ENCODE data around the gene NIPAL4.

Gene NIPAL4

GRCh38 chr5:157492886-157493285, 32.9 kb downstream of the NIPAL4 start:
- H3K4me1 ChIP-seq (ENCODE audit: insufficient read depth, low read length): no peaks in the 10 kb centered on the region
- no peaks in the 10 kb centered on the region for H3K27me3 ChIP-seq (ENCODE audit: insufficient read depth, low read length)
- no peak overlapping the region for H3K27ac ChIP-seq (ENCODE audit: low read length)
- no peak overlapping the region for H3K9ac ChIP-seq (ENCODE audit: low read depth, low read length)
- no peaks in the 10 kb centered on the region for H3K9me3 ChIP-seq (ENCODE audit: insufficient read depth, low read depth, low read length)
- no peak overlapping the region for H3K4me3 ChIP-seq (ENCODE audit: low read length)
- peaks cover 9% of the 10 kb centered on the region; the same call in 1 of the 2 replicates for H3K36me3 ChIP-seq (ENCODE audit: insufficient read depth, low read depth, low read length)

GRCh38 chr5:157494178-157494832, 34.3 kb downstream of the NIPAL4 start:
- H3K4me1 ChIP-seq (ENCODE audit: insufficient read depth, low read length): no peaks in the 10 kb centered on the region
- no peaks in the 10 kb centered on the region for H3K27me3 ChIP-seq (ENCODE audit: insufficient read depth, low read length)
- no peak overlapping the region for H3K4me3 ChIP-seq (ENCODE audit: low read length)
- no peak overlapping the region for H3K9ac ChIP-seq (ENCODE audit: low read depth, low read length)
- no peak overlapping the region for H3K27ac ChIP-seq (ENCODE audit: low read length)
- peaks cover 9% of the 10 kb centered on the region; the same call in 1 of the 2 replicates for H3K36me3 ChIP-seq (ENCODE audit: insufficient read depth, low read depth, low read length)
- no peaks in the 10 kb centered on the region for H3K9me3 ChIP-seq (ENCODE audit: insufficient read depth, low read depth, low read length)

- H3K27ac ChIP-seq (ENCODE audit: low read length): no peak overlapping the region
- H3K36me3 ChIP-seq (ENCODE audit: insufficient read depth, low read depth, low read length): peaks cover 4% of the 10 kb centered on the region
- H3K9ac ChIP-seq (ENCODE audit: low read depth, low read length): no peak overlapping the region
- no peaks in the 10 kb centered on the region for H3K4me1 ChIP-seq (ENCODE audit: insufficient read depth, low read length)
- no peaks in the 10 kb centered on the region for H3K9me3 ChIP-seq (ENCODE audit: insufficient read depth, low read depth, low read length)
- H3K27me3 ChIP-seq (ENCODE audit: insufficient read depth, low read length): no peaks in the 10 kb centered on the region
- H3K4me3 ChIP-seq (ENCODE audit: low read length): no peak overlapping the region
Measured at GRCh38 chr5:157496864-157497263, 36.9 kb downstream of the NIPAL4 start.

GRCh38 chr5:157497875-157498611, 38.0 kb downstream of the NIPAL4 start:
- peaks cover 4% of the 10 kb centered on the region for H3K36me3 ChIP-seq (ENCODE audit: insufficient read depth, low read depth, low read length)
- no peak overlapping the region for H3K27ac ChIP-seq (ENCODE audit: low read length)
- no peak overlapping the region for H3K4me3 ChIP-seq (ENCODE audit: low read length)
- H3K9ac ChIP-seq (ENCODE audit: low read depth, low read length): no peak overlapping the region
- H3K9me3 ChIP-seq (ENCODE audit: insufficient read depth, low read depth, low read length): no peaks in the 10 kb centered on the region
- no peaks in the 10 kb centered on the region for H3K27me3 ChIP-seq (ENCODE audit: insufficient read depth, low read length)
- no peaks in the 10 kb centered on the region for H3K4me1 ChIP-seq (ENCODE audit: insufficient read depth, low read length)

- Histone ChIP-seq H3K9ac (ENCODE audit: low read depth, low read length) (no peak overlapping the region), H3K4me3 (ENCODE audit: low read length) (no peak overlapping the region), H3K9me3 (ENCODE audit: insufficient read depth, low read depth, low read length) (no peaks in the 10 kb centered on the region), H3K27ac (ENCODE audit: low read length) (no peak overlapping the region), H3K36me3 (ENCODE audit: insufficient read depth, low read depth, low read length) (no peaks in the 10 kb centered on the region; the same call in none of the 2 replicates), H3K27me3 (ENCODE audit: insufficient read depth, low read length) (no peaks in the 10 kb centered on the region), H3K4me1 (ENCODE audit: insufficient read depth, low read length) (no peaks in the 10 kb centered on the region)
Measured at GRCh38 chr5:157502143-157502647, 42.2 kb downstream of the NIPAL4 start.

- no peak overlapping the region for H3K27ac ChIP-seq (ENCODE audit: low read length)
- H3K27me3 ChIP-seq (ENCODE audit: insufficient read depth, low read length): no peaks in the 10 kb centered on the region
- H3K4me3 ChIP-seq (ENCODE audit: low read length): no peak overlapping the region
- H3K9me3 ChIP-seq (ENCODE audit: insufficient read depth, low read depth, low read length): no peaks in the 10 kb centered on the region
- no peaks in the 10 kb centered on the region for H3K4me1 ChIP-seq (ENCODE audit: insufficient read depth, low read length)
- H3K36me3 ChIP-seq (ENCODE audit: insufficient read depth, low read depth, low read length): no peaks in the 10 kb centered on the region; the same call in none of the 2 replicates
- H3K9ac ChIP-seq (ENCODE audit: low read depth, low read length): no peak overlapping the region
Measured at GRCh38 chr5:157504053-157504452, 44.0 kb downstream of the NIPAL4 start.

GRCh38 chr5:157505496-157505895, 45.5 kb downstream of the NIPAL4 start:
- H3K4me3 ChIP-seq (ENCODE audit: low read length): no peak overlapping the region
- no peaks in the 10 kb centered on the region for H3K4me1 ChIP-seq (ENCODE audit: insufficient read depth, low read length)
- no peaks in the 10 kb centered on the region for H3K27me3 ChIP-seq (ENCODE audit: insufficient read depth, low read length)
- no peaks in the 10 kb centered on the region for H3K9me3 ChIP-seq (ENCODE audit: insufficient read depth, low read depth, low read length)
- H3K36me3 ChIP-seq (ENCODE audit: insufficient read depth, low read depth, low read length): no peaks in the 10 kb centered on the region; the same call in none of the 2 replicates
- H3K9ac ChIP-seq (ENCODE audit: low read depth, low read length): no peak overlapping the region
- H3K27ac ChIP-seq (ENCODE audit: low read length): no peak overlapping the region

- no peak overlapping the region for H3K27ac ChIP-seq (ENCODE audit: low read length)
- no peak overlapping the region for H3K4me3 ChIP-seq (ENCODE audit: low read length)
- no peaks in the 10 kb centered on the region for H3K4me1 ChIP-seq (ENCODE audit: insufficient read depth, low read length)
- no peaks in the 10 kb centered on the region; the same call in none of the 2 replicates for H3K36me3 ChIP-seq (ENCODE audit: insufficient read depth, low read depth, low read length)
- no peak overlapping the region for H3K9ac ChIP-seq (ENCODE audit: low read depth, low read length)
- no peaks in the 10 kb centered on the region for H3K27me3 ChIP-seq (ENCODE audit: insufficient read depth, low read length)
- no peaks in the 10 kb centered on the region for H3K9me3 ChIP-seq (ENCODE audit: insufficient read depth, low read depth, low read length)
Measured at GRCh38 chr5:157506066-157506590, 46.1 kb downstream of the NIPAL4 start.

- Histone ChIP-seq H3K27ac (ENCODE audit: low read length) (no peak overlapping the region), H3K27me3 (ENCODE audit: insufficient read depth, low read length) (no peaks in the 10 kb centered on the region), H3K4me3 (ENCODE audit: low read length) (no peak overlapping the region)
Measured at GRCh38 chr5:157506981-157507780, 47.2 kb downstream of the NIPAL4 start.

GRCh38 chr5:157509093-157509492, 49.1 kb downstream of the NIPAL4 start:
- Histone ChIP-seq H3K4me3 (ENCODE audit: low read length) (no peak overlapping the region), H3K9me3 (ENCODE audit: insufficient read depth, low read depth, low read length) (no peaks in the 10 kb centered on the region), H3K27me3 (ENCODE audit: insufficient read depth, low read length) (no peaks in the 10 kb centered on the region), H3K36me3 (ENCODE audit: insufficient read depth, low read depth, low read length) (no peaks in the 10 kb centered on the region; the same call in 1 of the 2 replicates), H3K9ac (ENCODE audit: low read depth, low read length) (no peak overlapping the region), H3K4me1 (ENCODE audit: insufficient read depth, low read length) (no peaks in the 10 kb centered on the region), H3K27ac (ENCODE audit: low read length) (no peak overlapping the region)

More at GRCh38 chr5:157506981-157507780, 47.2 kb downstream of the NIPAL4 start:
- Histone ChIP-seq H3K36me3 (ENCODE audit: insufficient read depth, low read depth, low read length) (no peaks in the 10 kb centered on the region; the same call in 1 of the 2 replicates), H3K9me3 (ENCODE audit: insufficient read depth, low read depth, low read length) (no peaks in the 10 kb centered on the region), H3K9ac (ENCODE audit: low read depth, low read length) (no peak overlapping the region), H3K4me1 (ENCODE audit: insufficient read depth, low read length) (no peaks in the 10 kb centered on the region)

GRCh38 chr5:157509587-157509986, 49.6 kb downstream of the NIPAL4 start:
- no peak overlapping the region for H3K9ac ChIP-seq (ENCODE audit: low read depth, low read length)

More at GRCh38 chr5:157509587-157509986, 49.6 kb downstream of the NIPAL4 start:
- H3K9me3 ChIP-seq (ENCODE audit: insufficient read depth, low read depth, low read length): no peaks in the 10 kb centered on the region
- H3K36me3 ChIP-seq (ENCODE audit: insufficient read depth, low read depth, low read length): no peaks in the 10 kb centered on the region; the same call in 1 of the 2 replicates
- H3K27me3 ChIP-seq (ENCODE audit: insufficient read depth, low read length): no peaks in the 10 kb centered on the region
- no peaks in the 10 kb centered on the region for H3K4me1 ChIP-seq (ENCODE audit: insufficient read depth, low read length)
- H3K4me3 ChIP-seq (ENCODE audit: low read length): no peak overlapping the region
- no peak overlapping the region for H3K27ac ChIP-seq (ENCODE audit: low read length)

Measured in iPS-20b (cell line).